CMK (cell line): ENCODE results near the gene FXYD2.
A peak's percentile ranks its signal among the peaks of the same experiment; 100 is the strongest.

Source experiments
- DNase-seq: peaks from one replicate; pipeline ENCODE4 v3.0.0-alpha.2; 2010; ENCODE audit warnings: low read depth

The FXYD2 gene

GRCh38 chr11:117857734-117858414 is 33.3 kb upstream of the FXYD2 start:
- DNase-seq = no peak

- DNase-seq = no peak
These were observed 31.5 kb upstream of the FXYD2 start for GRCh38 chr11:117855912-117856651.

GRCh38 chr11:117855186-117855845 is 30.8 kb upstream of the FXYD2 start:
- no peak for DNase-seq

DNA sequence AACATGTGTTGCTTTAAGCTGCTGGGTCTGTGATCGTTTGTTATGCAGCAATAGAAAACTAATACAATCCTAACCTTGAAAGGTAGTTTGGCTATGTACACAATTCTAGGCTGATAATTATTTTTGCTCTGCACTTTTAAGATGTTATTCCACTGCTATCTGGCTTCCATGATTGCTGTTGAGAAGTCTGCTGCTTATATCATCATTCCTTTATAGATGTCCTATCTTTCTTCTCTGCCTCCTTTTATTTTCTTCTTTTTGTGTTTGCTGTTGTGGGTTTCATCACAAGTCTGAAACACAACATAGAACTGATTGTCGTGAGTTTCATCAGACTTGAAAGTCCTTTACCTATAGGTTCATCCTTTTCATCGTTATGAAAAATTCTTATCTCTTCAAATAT is 27.8 kb upstream of the FXYD2 start:
- no peak for DNase-seq

GRCh38 chr11:117851852-117852251 is 27.3 kb upstream of the FXYD2 start:
- DNase-seq = no peak

DNA sequence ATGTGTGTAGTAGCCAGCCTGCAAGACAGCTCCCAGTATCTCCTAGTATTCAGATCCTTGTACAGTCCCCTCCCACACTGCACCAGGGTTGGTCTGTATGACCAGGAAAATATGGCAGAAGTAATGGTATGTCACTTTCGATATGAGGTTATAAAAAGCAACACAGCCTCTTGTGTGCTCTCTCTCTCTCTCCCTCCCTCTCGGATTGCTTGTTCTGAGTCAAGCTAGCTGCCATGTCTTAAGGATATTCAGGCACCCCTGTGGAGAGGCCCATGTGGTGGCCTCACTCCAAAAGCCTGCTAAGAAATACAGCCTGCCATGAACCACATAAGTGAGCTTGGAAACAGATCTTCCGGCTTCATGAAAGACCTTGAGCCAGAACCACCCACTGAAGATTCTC is 26.6 kb upstream of the FXYD2 start:
- DNase-seq = no peak

- no peak for DNase-seq
These were observed 25.4 kb upstream of the FXYD2 start for GRCh38 chr11:117849781-117850414.

DNA sequence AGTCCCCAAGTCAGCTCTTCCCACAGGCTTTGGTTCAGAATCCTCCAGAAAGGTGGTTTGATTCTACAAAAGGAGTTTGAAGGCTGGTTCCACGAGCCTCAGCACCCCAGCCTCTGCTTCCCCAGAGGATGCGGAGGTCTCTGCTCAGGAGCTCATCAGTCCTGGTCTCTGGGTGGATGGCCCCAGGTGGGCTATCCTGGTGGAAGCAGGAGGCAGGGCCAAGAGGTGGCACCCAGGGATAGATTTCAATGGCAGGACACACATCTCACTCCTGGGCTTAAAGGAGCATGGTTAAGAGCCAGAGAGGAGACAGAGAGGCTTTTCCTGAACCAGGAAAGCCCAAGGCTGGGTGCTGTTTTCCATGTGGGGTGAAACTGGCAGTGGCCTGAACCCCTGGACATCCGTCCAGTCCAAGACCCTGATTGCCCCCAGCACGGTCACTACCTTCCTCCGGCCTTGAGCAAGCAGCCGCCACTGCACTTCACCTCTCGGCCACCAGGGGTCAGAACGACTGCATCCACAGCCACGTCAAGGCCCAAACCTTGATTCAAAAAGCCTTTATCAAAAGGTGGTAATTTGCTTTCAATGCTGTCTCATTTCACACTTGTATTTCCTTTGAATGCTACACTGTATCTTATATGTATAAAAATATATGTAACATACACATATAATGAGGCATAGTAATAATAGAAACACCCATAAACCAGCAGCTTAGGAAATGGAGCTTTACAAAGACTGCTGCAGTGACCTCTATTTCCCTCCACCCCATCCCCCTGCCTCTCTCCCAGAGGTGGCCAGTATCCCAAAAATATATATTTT is 19.3 kb upstream of the FXYD2 start:
- peak; percentile 49 for DNase-seq

DNA sequence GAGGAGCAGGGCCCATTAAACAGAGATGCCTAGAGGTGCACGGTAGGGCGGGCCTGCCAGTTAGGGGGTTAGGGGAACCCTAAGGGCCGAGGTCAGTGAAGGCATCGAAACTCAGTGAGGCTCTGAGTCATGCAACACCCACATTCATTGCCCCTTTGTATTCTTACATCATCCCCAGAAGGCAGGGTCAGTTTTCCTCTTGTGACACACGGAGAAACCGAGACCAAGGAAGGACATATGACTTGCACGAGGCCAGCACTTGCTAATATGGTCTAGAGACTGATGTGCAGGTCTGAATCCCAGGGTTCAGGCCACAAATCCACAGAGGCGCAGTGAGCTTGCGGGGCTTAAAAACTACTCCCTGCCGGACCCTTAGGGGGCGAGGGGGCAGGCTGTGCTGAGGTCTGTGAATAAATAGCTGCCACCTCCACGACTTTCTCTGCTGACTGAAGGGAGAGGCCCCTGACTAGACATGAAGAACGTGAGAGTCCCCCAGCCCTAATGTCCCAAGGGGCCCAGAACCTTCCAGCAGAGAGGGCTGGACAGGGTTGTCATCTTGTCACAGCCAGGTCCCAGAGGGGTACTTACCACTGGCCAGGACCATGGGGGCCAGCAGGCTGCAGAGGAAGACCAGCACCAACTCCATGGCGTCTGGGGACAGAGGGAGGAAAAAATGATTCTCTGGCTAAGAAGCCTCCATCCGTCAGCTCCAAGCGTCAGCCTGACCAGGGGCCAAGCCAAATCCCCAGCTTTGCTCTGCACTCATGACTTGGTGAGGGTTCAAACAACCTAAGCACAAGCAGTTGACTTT is 17.8 kb upstream of the FXYD2 start:
- no peak for DNase-seq

- DNase-seq = no peak
These were observed 17.0 kb upstream of the FXYD2 start for GRCh38 chr11:117841551-117842031.

DNA sequence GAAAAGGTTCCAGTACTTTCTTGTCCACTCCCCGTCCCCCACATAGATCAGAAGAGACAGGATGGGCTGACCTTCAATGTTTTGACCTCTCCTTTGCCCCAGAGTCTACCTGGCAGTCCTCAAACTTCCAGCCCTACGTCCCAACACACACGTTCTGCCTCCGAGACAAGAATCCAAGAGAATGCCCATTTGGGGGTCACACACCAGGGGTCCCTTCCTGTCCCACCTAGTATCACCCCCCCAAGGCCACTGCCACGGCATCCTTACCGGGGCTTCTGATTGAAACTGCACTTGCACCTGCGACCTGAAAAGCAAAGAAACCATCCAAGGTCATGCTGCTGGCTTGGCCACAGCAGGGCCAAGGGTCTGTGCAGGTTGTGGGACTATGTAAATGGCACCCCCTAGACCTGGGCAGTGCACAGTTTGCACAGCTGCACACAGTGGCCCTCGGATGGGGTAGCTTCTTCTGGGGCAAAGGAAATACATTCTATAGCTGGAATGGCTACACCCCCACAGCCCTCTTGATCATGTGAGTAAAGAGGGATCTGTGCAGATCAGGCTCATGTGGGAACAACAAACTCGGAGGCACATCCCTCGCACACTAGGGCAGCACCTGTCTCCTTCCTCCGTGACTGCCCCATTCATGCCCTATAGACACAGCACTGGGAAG is 16.5 kb upstream of the FXYD2 start:
- no peak for DNase-seq

DNA sequence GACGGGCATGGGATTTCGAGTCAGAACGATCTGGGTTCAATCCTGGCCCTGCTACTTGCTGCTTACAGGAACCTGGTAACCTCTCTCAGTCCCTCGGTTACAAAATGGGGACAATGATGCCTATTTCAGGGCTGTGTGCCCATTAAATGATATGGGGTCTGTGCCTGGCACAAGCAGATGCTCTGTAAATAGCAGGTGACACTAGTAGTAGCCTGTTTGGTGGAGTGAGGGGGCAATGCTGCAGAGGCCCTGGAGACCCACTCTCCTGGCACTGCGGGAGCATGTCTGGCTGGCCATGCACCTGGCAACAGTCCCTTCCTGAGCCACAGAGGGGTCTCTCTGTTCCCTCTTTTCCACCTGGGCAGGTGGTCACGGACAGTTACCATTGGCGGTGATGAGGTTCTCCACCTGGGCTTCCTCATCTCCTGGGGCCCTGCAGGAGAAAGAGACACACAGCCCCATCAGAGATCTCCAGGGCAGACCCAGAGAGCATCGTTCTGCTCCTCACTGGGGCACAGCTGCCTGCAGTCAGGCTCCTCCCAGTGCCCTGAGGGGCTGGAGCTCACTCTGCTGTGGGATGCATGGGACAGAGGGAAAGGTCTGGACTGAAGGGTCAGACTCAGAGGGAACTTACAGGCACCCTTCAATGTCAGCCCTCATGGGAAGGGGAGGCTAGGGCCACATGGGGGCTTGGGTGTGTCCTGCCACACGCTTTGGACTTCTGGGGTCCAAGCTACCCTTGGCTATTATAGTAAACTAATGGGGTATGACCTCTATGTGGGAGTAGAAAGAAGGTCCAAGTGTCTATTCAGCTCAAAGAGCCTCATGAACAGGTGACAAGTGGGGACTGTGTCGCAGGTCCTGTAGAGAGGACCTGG is 15.6 kb upstream of the FXYD2 start:
- DNase-seq = no peak

DNA sequence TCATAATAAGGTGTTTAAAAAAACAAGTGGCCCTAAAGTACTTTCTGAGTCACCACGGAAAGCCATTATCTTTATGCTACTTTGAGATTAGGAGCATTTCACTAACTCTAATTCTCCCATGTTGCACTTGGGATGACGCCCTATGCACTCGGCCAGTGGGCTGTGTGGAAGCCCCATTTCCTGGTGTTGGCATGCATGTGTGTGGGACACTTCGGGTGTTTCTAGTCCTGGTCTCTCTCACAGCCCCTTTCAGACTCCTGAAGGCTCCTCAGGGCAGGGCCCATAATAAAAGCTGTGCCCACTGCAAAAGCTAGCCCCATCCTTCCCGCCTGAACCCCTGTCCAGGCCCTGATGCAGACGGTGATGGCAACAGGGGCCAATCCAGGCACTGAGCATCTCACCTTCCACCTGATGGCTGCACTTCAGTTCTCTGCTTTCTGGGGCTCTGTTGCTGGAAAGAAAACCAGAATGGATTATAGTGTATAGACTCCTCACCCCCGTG is 14.9 kb upstream of the FXYD2 start:
- DNase-seq = no peak

GRCh38 chr11:117838901-117839300 is 14.4 kb upstream of the FXYD2 start:
- no peak for DNase-seq

DNA sequence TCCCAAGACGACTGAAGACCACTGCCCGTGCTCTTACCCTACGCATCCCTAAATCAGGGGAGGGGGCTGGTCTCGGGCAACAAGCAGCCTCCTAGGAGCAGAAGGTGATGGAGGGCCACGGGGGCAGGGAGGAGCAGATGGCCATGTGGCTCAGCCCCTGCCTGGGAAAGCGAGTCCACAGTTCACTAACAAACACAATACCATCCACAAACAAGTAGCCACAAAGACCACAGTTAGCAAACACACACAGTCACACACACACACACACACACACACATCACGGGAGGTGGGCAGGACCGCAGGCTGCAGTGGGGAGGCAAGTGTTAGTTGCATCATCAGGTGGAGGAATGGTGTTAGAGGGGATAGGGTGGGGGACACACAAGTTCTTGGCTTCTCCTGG is 13.2 kb upstream of the FXYD2 start:
- no peak for DNase-seq

- DNase-seq = no peak
These were observed 12.7 kb upstream of the FXYD2 start for GRCh38 chr11:117837070-117837776.

DNA sequence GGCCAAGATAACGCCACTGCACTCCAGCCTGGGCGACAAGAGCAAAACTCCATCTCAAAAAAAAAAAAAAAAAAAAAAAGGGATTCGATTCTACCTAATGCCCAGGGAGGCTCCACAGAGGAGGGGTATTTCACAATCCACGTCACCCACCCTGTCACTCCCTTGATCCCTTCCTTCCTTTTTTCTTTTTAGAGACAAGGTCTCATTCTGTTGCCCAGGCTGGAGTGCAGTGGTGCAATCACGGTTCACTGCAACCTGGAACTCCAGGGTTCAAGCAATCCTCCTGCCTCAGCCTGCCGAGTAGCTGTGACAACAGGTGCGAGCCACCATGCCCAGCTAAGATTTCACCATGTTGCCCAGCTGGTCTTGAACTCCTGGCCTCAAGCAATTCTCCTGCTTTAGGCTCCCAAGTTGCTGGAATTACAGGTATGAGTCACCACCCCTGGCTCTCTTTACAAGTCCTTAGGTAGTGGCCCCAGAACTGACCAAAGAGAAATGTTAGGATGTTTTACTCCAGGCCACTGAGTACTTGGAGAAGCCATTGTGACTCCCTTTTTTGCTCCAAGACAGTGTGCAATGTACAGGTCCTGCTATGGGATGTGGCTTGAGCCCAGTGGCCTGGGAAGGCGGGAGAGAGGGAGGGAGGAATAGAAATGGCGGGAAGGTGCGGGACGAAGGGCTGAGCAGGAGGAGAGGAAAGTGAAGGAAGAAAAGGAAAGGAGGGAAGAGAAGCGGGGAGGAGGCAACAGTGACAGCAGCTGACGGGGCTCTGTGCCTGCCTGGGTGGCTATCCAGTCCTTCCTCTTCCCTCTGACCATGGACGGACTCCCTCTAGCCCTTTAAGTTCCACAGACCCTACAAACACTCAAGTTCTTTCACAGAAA is 11.8 kb upstream of the FXYD2 start:
- DNase-seq = no peak
